A549 (cell line): ENCODE data around the gene KRT3.

Experiments
- CTCF ChIP-seq: fragments of >200 bp; sonication (Bioruptor Twin); formaldehyde crosslinking; IDR thresholded peaks from 3 replicates; pipeline ENCODE4 v1.5.1; 2016
- ZSCAN20 ChIP-seq: fragments of 250-450 bp; sonication (Bioruptor Pico); IDR thresholded peaks from 2 replicates; pipeline ENCODE4 v1.8.0; 2022; ENCODE audit warnings: mild to moderate bottlenecking, moderate library complexity

- TF ChIP-seq ZSCAN20, result no peak
- no peak for TF ChIP-seq CTCF
Measured at GRCh38 chr12:52844386-52844785, 48.5 kb upstream of the KRT3 start.
